K562 (cell line): ENCODE measurements around the gene DCST1. TPM values are rescaled to one million over a fixed set of nuclear protein-coding genes. Genes with fewer than 3 reads are reported as not detected.

ENCODE experiments used
- ATAC-seq: fragments of 200-7000 bp; cut with Tn5 transposase; 3 replicates; pipeline ENCODE4 v1.9.1; 2020; ENCODE audit warnings: moderate library complexity
- BruUV-seq: library from RNA; stranded (reverse); fragments of 400-500 nt; replicated peaks from 2 replicates; lab custom pipeline; 2021; lab: Mats Ljungman, UMichigan
- CTCF ChIA-PET: fragments of 300-600 bp; formaldehyde crosslinking; extraction: SDS; loops from one replicate; lab custom pipeline; 2021; ENCODE audit warnings: low intra/inter-chr PET ratio; lab: Yijun Ruan, JAX
- POLR2A ChIA-PET: fragments of 300-600, 350-650 bp; sonication (Branson Sonifier 250); formaldehyde crosslinking; extraction: SDS; loops from one replicate; lab custom pipeline; 2021; ENCODE audit warnings: antibody characterized with exemption, inconsistent platforms; lab: Yijun Ruan, JAX
- DNase-seq, 4 experiments: peaks; one replicate each; pipeline versions ENCODE4 v3.0.0 to v3.0.0-alpha.2; 2011 to 2018; ENCODE audit warnings: low spot score in 3 of 4, mixed read lengths in 3 of 4; ENCODE audit errors: extremely low read depth in 1 of 4
- FAIRE-seq: peaks from 2 replicates; lab custom pipeline; 2011; peaks lifted over from hg19 to GRCh38; lab: Jason Lieb, UNC
- H2AFZ ChIP-seq: 2 replicates; pipeline ENCODE4 v1.6.0; 2011; ENCODE audit warnings: low read depth, low read length, control low read depth, inconsistent platforms
- H3K27ac ChIP-seq: fragments of 200-600 bp; 3 replicates; pipeline ENCODE4 v1.8.0; 2011; ENCODE audit warnings: low read depth, mild to moderate bottlenecking, control low read depth, inconsistent platforms, low read length, moderate library complexity, mixed read lengths; ENCODE audit errors: extremely low read depth
- H3K27me3 ChIP-seq, 2 experiments: fragments of 300-600 bp in 1 of 2; 2 replicates in 1 of 2; 3 replicates in 1 of 2; pipeline versions ENCODE4 v1.6.0 to v1.8.0; 2011; ENCODE audit warnings: inconsistent platforms in 2 of 2, low read length in 2 of 2, mild to moderate bottlenecking in 1 of 2, mixed read lengths in 1 of 2, moderate library complexity in 1 of 2; ENCODE audit not compliant: control insufficient read depth in 2 of 2, insufficient read depth in 2 of 2
- H3K36me3 ChIP-seq: fragments of 300-600 bp; 3 replicates; pipeline ENCODE4 v1.8.0; 2011; ENCODE audit warnings: mild to moderate bottlenecking, low read length, inconsistent platforms; ENCODE audit not compliant: control insufficient read depth, insufficient read depth
- H3K4me1 ChIP-seq, 2 experiments: fragments of 200-600 bp in 1 of 2; replicated peaks in 1 of 2; 2 replicates in 1 of 2; 3 replicates in 1 of 2; pipeline versions ENCODE4 v1.5.1 to v1.8.0; 2011; ENCODE audit warnings: inconsistent platforms in 2 of 2, low read length in 2 of 2, mild to moderate bottlenecking in 1 of 2, mixed read lengths in 1 of 2, moderate library complexity in 1 of 2; ENCODE audit not compliant: control insufficient read depth in 2 of 2, insufficient read depth in 2 of 2
- H3K4me2 ChIP-seq: 2 replicates; pipeline ENCODE4 v1.6.1; 2011; ENCODE audit warnings: low read length, control low read depth, inconsistent platforms, mixed read lengths; ENCODE audit not compliant: insufficient read depth
- H3K4me3 ChIP-seq: fragments of 200-600 bp; sonication (generic), shearing (Covaris generic); 2 replicates; pipeline ENCODE4 v1.5.1; 2016; ENCODE audit warnings: control low read depth, inconsistent platforms
- H3K79me2 ChIP-seq: fragments of 200-600 bp; 3 replicates; pipeline ENCODE4 v1.8.0; 2011; ENCODE audit warnings: low read length, inconsistent platforms; ENCODE audit not compliant: control insufficient read depth, insufficient read depth
- H3K9ac ChIP-seq, 2 experiments: 2 replicates each; pipeline versions ENCODE4 v1.6.0 to v1.6.1; 2011; ENCODE audit warnings: low read depth in 2 of 2, low read length in 2 of 2, control low read depth in 1 of 2, inconsistent platforms in 1 of 2, mild to moderate bottlenecking in 1 of 2, mixed read lengths in 1 of 2; ENCODE audit not compliant: insufficient read depth in 1 of 2
- H3K9me1 ChIP-seq: one replicate; pipeline ENCODE4 v1.6.0; 2011; ENCODE audit warnings: inconsistent platforms, mild to moderate bottlenecking, low read length, moderate library complexity; ENCODE audit not compliant: control insufficient read depth, insufficient read depth
- H3K9me3 ChIP-seq: replicated peaks from 2 replicates; pipeline ENCODE4 v1.5.1; 2011; ENCODE audit warnings: low read depth, low read length, inconsistent platforms; ENCODE audit not compliant: control insufficient read depth, insufficient read depth
- H4K20me1 ChIP-seq: replicated peaks from 2 replicates; pipeline ENCODE4 v1.6.1; 2011; ENCODE audit warnings: low read length, inconsistent platforms, mixed read lengths; ENCODE audit not compliant: control insufficient read depth, insufficient read depth
- E2F3 ChIP-seq: fragments of 250-450 bp; sonication (Bioruptor Pico); IDR thresholded peaks from 2 replicates; pipeline ENCODE4 v1.4.0; 2020; ENCODE audit warnings: mild to moderate bottlenecking
- FOXM1 ChIP-seq, 2 experiments: fragments of 450-650 bp in 1 of 2; sonication (generic) in 1 of 2; formaldehyde crosslinking in 1 of 2; IDR thresholded peaks; 2 replicates each; pipeline versions ENCODE4 v1.6.1 to v1.9.0; 2017 to 2022; ENCODE audit warnings: low read depth in 2 of 2, mild to moderate bottlenecking in 2 of 2, missing genetic modification reagents in 1 of 2, moderate library complexity in 1 of 2
- STAG1 ChIP-seq: sonication (generic); formaldehyde crosslinking; IDR thresholded peaks from 2 replicates; pipeline ENCODE4 v1.5.0; 2020; ENCODE audit warnings: missing genetic modification reagents, borderline replicate concordance
- TGIF2 ChIP-seq: sonication (generic); formaldehyde crosslinking; IDR thresholded peaks from 2 replicates; pipeline ENCODE4 v1.8.1; 2022; ENCODE audit warnings: mild to moderate bottlenecking, missing genetic modification reagents, moderate library complexity
- YY1 ChIP-seq, 3 experiments: IDR thresholded peaks; 2 replicates each; pipeline ENCODE4 v1.6.1; 2011; ENCODE audit warnings: low read length in 2 of 3, mild to moderate bottlenecking in 2 of 3, moderate library complexity in 2 of 3, borderline replicate concordance in 1 of 3, control low read depth in 1 of 3, low read depth in 1 of 3; ENCODE audit not compliant: insufficient read depth in 3 of 3, insufficient replicate concordance in 2 of 3, control insufficient read depth in 1 of 3, insufficient read length in 1 of 3; ENCODE audit errors: extremely low read depth in 1 of 3
- ZNF79 ChIP-seq: fragments of 250-450 bp; sonication (Bioruptor Pico); IDR thresholded peaks from 2 replicates; pipeline ENCODE4 v1.4.0; 2020; ENCODE audit warnings: low read depth, mild to moderate bottlenecking, moderate library complexity
- ZSCAN32 ChIP-seq: fragments of 450-650 bp; formaldehyde crosslinking; IDR thresholded peaks from 2 replicates; pipeline ENCODE4 v1.4.0; 2020; ENCODE audit warnings: mild to moderate bottlenecking, moderate library complexity
- WGBS: fragments of 100-300 bp; shearing (Covaris generic); methylation state at CpG from one replicate; pipeline ENCODE4 v1.1.6; 2016; ENCODE audit warnings: low coverage, mixed read lengths; ENCODE audit not compliant: insufficient coverage; ENCODE audit errors: missing lambda C conversion rate; 5-methylcytosine and 5-hydroxymethylcytosine counted together
- in situ Hi-C: fragments of 300-500 bp; cut with MboI; formaldehyde crosslinking; loops from 4 replicates; pipeline ENCODE4 v1.15.0; 2018; ENCODE audit warnings: inconsistent platforms, mixed read lengths
- intact Hi-C: fragments of 100-400 bp; cut with micrococcal nuclease; formaldehyde crosslinking; loops from 2 replicates; pipeline ENCODE4 v1.14.2; 2022
- polyA plus RNA-seq, 8 experiments: library from polyadenylated mRNA; depleted of rRNA in 4 of 8; stranded (reverse) in 5 of 8; unstranded in 3 of 8; fragments of >200 nt; fragmentation: Nextera tagmentation in 2 of 8; fragmentation: Illumina TruSeq in 1 of 8; extraction: Ambion mirVana in 2 of 8; extraction: Trizol in 1 of 8; gene quantifications; 2 replicates each; pipeline versions ENCODE4 v1.2.1 to v1.2.3, GENCODE V29; 2011 to 2014; ENCODE audit warnings: inconsistent platforms in 1 of 8, missing spikeins in 1 of 8
- total RNA-seq, 7 experiments: library from RNA; depleted of rRNA in 6 of 7; stranded (reverse); fragments of >200 nt in 6 of 7; fragmentation: Illumina TruSeq in 2 of 7; extraction: Trizol in 2 of 7; gene quantifications; 2 replicates each; pipeline versions ENCODE4 v1.2.1 to v1.2.3, GENCODE V29; 2011 to 2021; ENCODE audit warnings: low replicate concordance in 1 of 7
- TF ChIP-seq, protein P1 (sequence below): IDR thresholded peaks from 2 replicates; pipeline ENCODE4 v1.6.1; 2011; ENCODE audit not compliant: insufficient read length; ENCODE audit errors: extremely low read depth

The DCST1 gene
- total and polyA plus RNA-seq, 9 of the 15 experiments (the other 6 are each of a cell fraction or from before 2014, with no cell fraction given), result not detected

DNA sequence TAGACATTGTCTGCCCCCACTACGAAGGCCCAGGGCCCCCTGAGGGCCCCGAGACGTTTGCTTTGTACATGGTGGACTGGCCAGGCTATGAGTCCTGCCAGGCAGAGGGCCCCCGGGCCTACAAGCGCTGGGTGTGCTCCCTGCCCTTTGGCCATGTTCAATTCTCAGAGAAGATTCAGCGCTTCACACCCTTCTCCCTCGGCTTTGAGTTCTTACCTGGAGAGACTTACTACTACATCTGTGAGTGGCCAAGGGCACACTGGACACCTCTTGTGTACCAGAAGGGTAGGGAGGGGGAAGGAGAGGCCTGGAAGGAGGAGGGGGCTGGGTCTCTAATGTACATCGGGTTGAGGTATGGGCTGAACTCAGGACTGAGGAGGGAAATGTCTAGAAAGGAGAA is 33.2 kb downstream of the DCST1 start:
- WGBS, result 71% methylated on average over 7 of the region's 8 CpGs
- Histone ChIP-seq H3K4me3 (no peak overlapping the region), H2AFZ (no peak overlapping the region), H3K9me3 (no peaks in the 10 kb centered on the region), H4K20me1 (no peaks in the 10 kb centered on the region; the same call in 1 of the 2 replicates), H3K36me3 (peaks cover 17% of the 10 kb centered on the region; the same call in 1 of the 3 replicates), H3K27ac (no peak overlapping the region), H3K27me3 (no peaks in the 10 kb centered on the region), H3K79me2 (peaks cover 9% of the 10 kb centered on the region; the same call in 2 of the 3 replicates), H3K4me1 (peaks cover 41 to 71% of the 10 kb centered on the region in 2 experiments), H3K4me2 (no peak overlapping the region), H3K9ac (peak overlapping the region in 1 of 2 experiments; percentile 64; a peak in 2 of 4 replicates), H3K9me1 (peaks cover 6% of the 10 kb centered on the region)
- BruUV-seq, result no TSS peak
- POLR2A ChIA-PET, result interaction anchor here (0.6 kb wide), 1 partner anchor 13 kb away, joined by 3 read pairs; no protein-coding TSS in a partner anchor
- CTCF ChIA-PET, result no interaction called here
- TF ChIP-seq, protein P1, sequence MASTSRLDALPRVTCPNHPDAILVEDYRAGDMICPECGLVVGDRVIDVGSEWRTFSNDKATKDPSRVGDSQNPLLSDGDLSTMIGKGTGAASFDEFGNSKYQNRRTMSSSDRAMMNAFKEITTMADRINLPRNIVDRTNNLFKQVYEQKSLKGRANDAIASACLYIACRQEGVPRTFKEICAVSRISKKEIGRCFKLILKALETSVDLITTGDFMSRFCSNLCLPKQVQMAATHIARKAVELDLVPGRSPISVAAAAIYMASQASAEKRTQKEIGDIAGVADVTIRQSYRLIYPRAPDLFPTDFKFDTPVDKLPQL, result no peak
- TF ChIP-seq ZNF79 (CRISPR knock-in tag), result no peak
- no peak for TF ChIP-seq E2F3 (CRISPR knock-in tag)
- no peak for TF ChIP-seq ZSCAN32 (CRISPR knock-in tag)
- no peak for TF ChIP-seq STAG1 (CRISPR knock-in tag)
- no peak for TF ChIP-seq TGIF2 (CRISPR knock-in tag)
- TF ChIP-seq YY1 (IDR thresholded peaks at IDR 0.05; ENCODE audit: borderline replicate concordance in 1 of 3, control insufficient read depth in 1 of 3, extremely low read depth in 1 of 3, insufficient read depth in 3 of 3, insufficient read length in 1 of 3, insufficient replicate concordance in 2 of 3, low read depth in 1 of 3, low read length in 2 of 3), result no peak
- TF ChIP-seq FOXM1 (IDR thresholded peaks at IDR 0.05; ENCODE audit: low read depth), result no peak
- TF ChIP-seq FOXM1 (CRISPR knock-in tag; IDR thresholded peaks at IDR 0.05; ENCODE audit: low read depth), result no peak
- FAIRE-seq (no peak), ATAC-seq (no peak), DNase-seq (no peak)
- in situ Hi-C loops (no loop called here), intact Hi-C loops (no loop called here)
